HCT116 (cell line): ENCODE measurements around the gene CPN2. TPM values are rescaled to one million over a fixed set of nuclear protein-coding genes. Genes with fewer than 3 reads are reported as not detected.

ENCODE experiments used
- ATAC-seq: fragments of 200-7000 bp; cut with Tn5 transposase; 2 replicates; pipeline ENCODE4 v1.9.1; 2020; ENCODE audit warnings: mild to moderate bottlenecking, moderate library complexity
- BruUV-seq: library from RNA; stranded (reverse); fragments of 400-500 nt; replicated peaks from 2 replicates; lab custom pipeline; 2021; lab: Mats Ljungman, UMichigan
- CTCF ChIA-PET: fragments of 300-600 bp; sonication (Branson Sonifier 250); formaldehyde crosslinking; loops from one replicate; lab custom pipeline; 2021; ENCODE audit warnings: antibody characterized with exemption; lab: Charles Lee
- POLR2A ChIA-PET: fragments of 300-600, 350-600 bp; sonication (Branson Sonifier 250); formaldehyde crosslinking; loops from one replicate; lab custom pipeline; 2021; ENCODE audit warnings: antibody characterized with exemption; lab: Charles Lee
- RAD21 ChIA-PET, 2 experiments: fragments of 300-600 bp; sonication (Branson Sonifier 250); formaldehyde crosslinking; loops; one replicate each; lab custom pipeline; 2023; ENCODE audit warnings: low total read pairs in 2 of 2; ENCODE audit not compliant: uncharacterized antibody in 2 of 2, unreplicated experiment in 2 of 2, low non-redundant PET in 1 of 2; lab: Charles Lee
- DNase-seq: peaks from one replicate; pipeline ENCODE4 v3.0.0-alpha.2; 2010; ENCODE audit warnings: low read depth, low spot score
- H2AFZ ChIP-seq: fragments of 200-600 bp; shearing (Covaris generic), sonication (generic); 2 replicates; pipeline ENCODE4 v1.6.1; 2017; ENCODE audit warnings: low read depth, mixed run types, mixed read lengths, antibody characterized with exemption, low read length; ENCODE audit not compliant: poor library complexity, severe bottlenecking
- H3K27ac ChIP-seq: 2 replicates; pipeline ENCODE4 v1.5.1; 2012; ENCODE audit warnings: low read depth, low read length
- H3K27me3 ChIP-seq: fragments of 200-600 bp; sonication (generic); 2 replicates; pipeline ENCODE4 v1.6.1; 2016; ENCODE audit warnings: mixed run types, low read length, mixed read lengths; ENCODE audit not compliant: insufficient read depth
- H3K36me3 ChIP-seq, 2 experiments: fragments of 200-500 bp in 1 of 2; fragments of 200-600 bp in 1 of 2; sonication (Bioruptor generic) in 1 of 2; sonication (generic) in 1 of 2; 2 replicates each; pipeline versions ENCODE4 v1.5.1 to v1.6.1; 2014 to 2016; ENCODE audit warnings: low read length in 2 of 2, inconsistent platforms in 1 of 2, mixed read lengths in 1 of 2, mixed run types in 1 of 2; ENCODE audit not compliant: insufficient read depth in 2 of 2, control insufficient read depth in 1 of 2
- H3K4me1 ChIP-seq, 2 experiments: fragments of 200-600 bp in 1 of 2; sonication (generic) in 1 of 2; 2 replicates each; pipeline versions ENCODE4 v1.5.1 to v1.6.1; 2012 to 2017; ENCODE audit warnings: low read length in 2 of 2, inconsistent platforms in 1 of 2, mild to moderate bottlenecking in 1 of 2, mixed read lengths in 1 of 2, mixed run types in 1 of 2, moderate library complexity in 1 of 2; ENCODE audit not compliant: insufficient read depth in 2 of 2, control insufficient read depth in 1 of 2
- H3K4me2 ChIP-seq: fragments of 200-600 bp; sonication (generic); 2 replicates; pipeline ENCODE4 v1.6.1; 2017; ENCODE audit warnings: mixed run types, low read length, mixed read lengths
- H3K4me3 ChIP-seq, 2 experiments: fragments of 200-600 bp in 1 of 2; sonication (generic) in 1 of 2; replicated peaks in 1 of 2; 2 replicates each; pipeline ENCODE4 v1.5.1; 2011 to 2016; ENCODE audit warnings: low read length in 2 of 2, control low read depth in 1 of 2, low read depth in 1 of 2, mild to moderate bottlenecking in 1 of 2, mixed read lengths in 1 of 2, mixed run types in 1 of 2
- H3K79me2 ChIP-seq: fragments of 200-600 bp; sonication (generic); 2 replicates; pipeline ENCODE4 v1.6.1; 2017; ENCODE audit warnings: mild to moderate bottlenecking, mixed run types, low read length, moderate library complexity, mixed read lengths; ENCODE audit not compliant: insufficient read depth
- H3K9ac ChIP-seq: fragments of 200-600 bp; sonication (generic); 2 replicates; pipeline ENCODE4 v1.6.1; 2016; ENCODE audit warnings: low read length, mixed read lengths
- H3K9me2 ChIP-seq: fragments of 200-600 bp; sonication (generic), shearing (Covaris generic); 2 replicates; pipeline ENCODE4 v1.6.1; 2017; ENCODE audit warnings: mixed run types, mild to moderate bottlenecking, moderate library complexity; ENCODE audit not compliant: insufficient read depth
- H3K9me3 ChIP-seq, 2 experiments: fragments of 200-500 bp in 1 of 2; fragments of 200-600 bp in 1 of 2; sonication (Bioruptor generic) in 1 of 2; sonication (generic) in 1 of 2; 2 replicates each; pipeline ENCODE4 v1.6.1; 2014 to 2017; ENCODE audit warnings: low read length in 2 of 2, mixed read lengths in 2 of 2, inconsistent platforms in 1 of 2, low read depth in 1 of 2, mild to moderate bottlenecking in 1 of 2, mixed run types in 1 of 2, moderate library complexity in 1 of 2; ENCODE audit not compliant: control insufficient read depth in 1 of 2, insufficient read depth in 1 of 2
- H4K20me1 ChIP-seq: fragments of 200-600 bp; sonication (generic), shearing (Covaris generic); 2 replicates; pipeline ENCODE4 v1.6.1; 2017; ENCODE audit warnings: mixed run types, mild to moderate bottlenecking, moderate library complexity; ENCODE audit not compliant: insufficient read depth
- CBX3 ChIP-seq: IDR thresholded peaks from 2 replicates; pipeline ENCODE4 v1.6.1; 2012; ENCODE audit warnings: low read depth
- CEBPB ChIP-seq: IDR thresholded peaks from 2 replicates; pipeline ENCODE4 v1.6.1; 2012; ENCODE audit warnings: low read depth
- CTCF ChIP-seq, 3 experiments: fragments of 200-600 bp in 1 of 3; sonication (generic) in 1 of 3; IDR thresholded peaks in 2 of 3; conservative IDR thresholded peaks in 1 of 3; 2 replicates each; pipeline ENCODE4 v1.5.1; 2012 to 2017; ENCODE audit warnings: low read depth in 2 of 3, low read length in 2 of 3, antibody characterized with exemption in 1 of 3, borderline replicate concordance in 1 of 3, control low read depth in 1 of 3, mild to moderate bottlenecking in 1 of 3, mixed read lengths in 1 of 3, mixed run types in 1 of 3, moderate library complexity in 1 of 3; ENCODE audit not compliant: insufficient read depth in 1 of 3
- EGR1 ChIP-seq: IDR thresholded peaks from 2 replicates; pipeline ENCODE4 v1.6.1; 2012; ENCODE audit warnings: low read depth
- ELF1 ChIP-seq: IDR thresholded peaks from 2 replicates; pipeline ENCODE4 v1.6.1; 2012; ENCODE audit warnings: low read depth, borderline replicate concordance
- EZH2 ChIP-seq: fragments of 200-600 bp; sonication (generic); IDR thresholded peaks from 2 replicates; pipeline ENCODE4 v1.6.1; 2017; ENCODE audit warnings: antibody characterized with exemption, mixed run types
- FOSL1 ChIP-seq: IDR thresholded peaks from 2 replicates; pipeline ENCODE4 v1.6.1; 2012; ENCODE audit warnings: low read depth
- POLR2A ChIP-seq: IDR thresholded peaks from 2 replicates; pipeline ENCODE4 v1.7.0; 2011; ENCODE audit warnings: borderline replicate concordance; ENCODE audit not compliant: insufficient read depth, insufficient read length; ENCODE audit errors: extremely low read depth
- POLR2AphosphoS5 ChIP-seq: IDR thresholded peaks from 2 replicates; pipeline ENCODE4 v1.6.1; 2011; ENCODE audit warnings: mild to moderate bottlenecking, low read depth, low read length, moderate library complexity
- RAD21 ChIP-seq: IDR thresholded peaks from 2 replicates; pipeline ENCODE4 v1.6.1; 2012; ENCODE audit warnings: low read depth, mild to moderate bottlenecking
- SIN3A ChIP-seq: IDR thresholded peaks from 2 replicates; pipeline ENCODE4 v1.6.1; 2012; ENCODE audit warnings: low read depth
- SP1 ChIP-seq: IDR thresholded peaks from 2 replicates; pipeline ENCODE4 v1.6.1; 2012; ENCODE audit warnings: low read depth
- SRF ChIP-seq: IDR thresholded peaks from 2 replicates; pipeline ENCODE4 v1.6.1; 2012; ENCODE audit warnings: low read depth
- TCF7L2 ChIP-seq: IDR thresholded peaks from 2 replicates; pipeline ENCODE4 v1.7.0; 2011; ENCODE audit warnings: borderline replicate concordance, inconsistent platforms; ENCODE audit not compliant: insufficient read depth, insufficient read length; ENCODE audit errors: extremely low read depth
- YY1 ChIP-seq: IDR thresholded peaks from 2 replicates; pipeline ENCODE4 v1.6.1; 2011; ENCODE audit warnings: low read length, low read depth, moderate library complexity, mild to moderate bottlenecking; ENCODE audit not compliant: insufficient replicate concordance; ENCODE audit errors: extremely low read depth
- ZFX ChIP-seq: fragments of 450-650 bp; IDR thresholded peaks from 2 replicates; pipeline ENCODE4 v1.6.1; 2017
- ZNF274 ChIP-seq: fragments of 200-500 bp; sonication (Bioruptor generic); IDR thresholded peaks from 2 replicates; pipeline ENCODE4 v1.6.1; 2014; ENCODE audit warnings: mild to moderate bottlenecking, low read depth, low read length, inconsistent platforms
- intact Hi-C: fragments of 100-400 bp; cut with micrococcal nuclease; formaldehyde crosslinking; loops from 2 replicates; pipeline ENCODE4 v1.10.0; 2022
- total RNA-seq: library from RNA; stranded (reverse); gene quantifications from one replicate; pipeline ENCODE4 v1.2.1, GENCODE V29; 2021; ENCODE audit not compliant: unreplicated experiment
- TF ChIP-seq, protein P1 (sequence below): IDR thresholded peaks from 2 replicates; pipeline ENCODE4 v1.6.1; 2012; ENCODE audit warnings: low read depth
- TF ChIP-seq, protein P2 (sequence below): IDR thresholded peaks from 2 replicates; pipeline ENCODE4 v1.6.1; 2011; ENCODE audit warnings: mild to moderate bottlenecking, low read length, moderate library complexity; ENCODE audit not compliant: insufficient replicate concordance; ENCODE audit errors: extremely low read depth

The CPN2 gene
- total RNA-seq, 1 experiment from 2014 or later = not detected

DNA sequence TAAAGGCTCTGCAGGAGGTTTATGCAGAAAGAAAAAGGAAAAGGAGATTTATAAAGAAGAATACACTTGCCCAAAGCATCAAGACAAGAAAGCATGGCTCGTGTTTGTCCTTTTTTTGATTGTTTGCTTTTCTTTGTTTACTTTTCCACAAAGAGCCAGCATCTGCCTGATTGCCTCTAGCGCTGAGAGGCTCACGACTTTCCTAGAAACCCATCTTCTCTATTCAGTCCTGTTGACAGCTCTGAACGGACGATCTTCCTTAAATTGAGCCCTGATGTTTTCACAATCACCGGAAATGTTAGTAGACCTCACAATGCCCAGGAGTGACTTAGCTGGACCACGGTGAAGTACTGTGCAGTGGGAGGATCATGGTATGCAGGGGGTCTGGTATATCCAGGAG, 35.5 kb upstream of the CPN2 start (continued):
- TF ChIP-seq CBX3 (no peak), SIN3A (no peak), EZH2 (no peak), POLR2A (no peak), EGR1 (no peak), ELF1 (no peak), TCF7L2 (no peak)

- TF ChIP-seq ZNF274 (no peak), EGR1 (no peak), ZFX (no peak), SP1 (no peak), RAD21 (no peak), YY1 (no peak), SIN3A (no peak), FOSL1 (no peak), TCF7L2 (no peak), CEBPB (no peak), POLR2AphosphoS5 (no peak), CTCF (IDR thresholded peaks at IDR 0.05 in 2 of 3, conservative IDR thresholded peaks at IDR 0.05 in 1 of 3; ENCODE audit: borderline replicate concordance in 1 of 3, insufficient read depth in 1 of 3, low read depth in 2 of 3, low read length in 2 of 3) (no peak), SRF (no peak)
- TF ChIP-seq, protein P1, sequence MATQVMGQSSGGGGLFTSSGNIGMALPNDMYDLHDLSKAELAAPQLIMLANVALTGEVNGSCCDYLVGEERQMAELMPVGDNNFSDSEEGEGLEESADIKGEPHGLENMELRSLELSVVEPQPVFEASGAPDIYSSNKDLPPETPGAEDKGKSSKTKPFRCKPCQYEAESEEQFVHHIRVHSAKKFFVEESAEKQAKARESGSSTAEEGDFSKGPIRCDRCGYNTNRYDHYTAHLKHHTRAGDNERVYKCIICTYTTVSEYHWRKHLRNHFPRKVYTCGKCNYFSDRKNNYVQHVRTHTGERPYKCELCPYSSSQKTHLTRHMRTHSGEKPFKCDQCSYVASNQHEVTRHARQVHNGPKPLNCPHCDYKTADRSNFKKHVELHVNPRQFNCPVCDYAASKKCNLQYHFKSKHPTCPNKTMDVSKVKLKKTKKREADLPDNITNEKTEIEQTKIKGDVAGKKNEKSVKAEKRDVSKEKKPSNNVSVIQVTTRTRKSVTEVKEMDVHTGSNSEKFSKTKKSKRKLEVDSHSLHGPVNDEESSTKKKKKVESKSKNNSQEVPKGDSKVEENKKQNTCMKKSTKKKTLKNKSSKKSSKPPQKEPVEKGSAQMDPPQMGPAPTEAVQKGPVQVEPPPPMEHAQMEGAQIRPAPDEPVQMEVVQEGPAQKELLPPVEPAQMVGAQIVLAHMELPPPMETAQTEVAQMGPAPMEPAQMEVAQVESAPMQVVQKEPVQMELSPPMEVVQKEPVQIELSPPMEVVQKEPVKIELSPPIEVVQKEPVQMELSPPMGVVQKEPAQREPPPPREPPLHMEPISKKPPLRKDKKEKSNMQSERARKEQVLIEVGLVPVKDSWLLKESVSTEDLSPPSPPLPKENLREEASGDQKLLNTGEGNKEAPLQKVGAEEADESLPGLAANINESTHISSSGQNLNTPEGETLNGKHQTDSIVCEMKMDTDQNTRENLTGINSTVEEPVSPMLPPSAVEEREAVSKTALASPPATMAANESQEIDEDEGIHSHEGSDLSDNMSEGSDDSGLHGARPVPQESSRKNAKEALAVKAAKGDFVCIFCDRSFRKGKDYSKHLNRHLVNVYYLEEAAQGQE = no peak
- TF ChIP-seq, protein P2, sequence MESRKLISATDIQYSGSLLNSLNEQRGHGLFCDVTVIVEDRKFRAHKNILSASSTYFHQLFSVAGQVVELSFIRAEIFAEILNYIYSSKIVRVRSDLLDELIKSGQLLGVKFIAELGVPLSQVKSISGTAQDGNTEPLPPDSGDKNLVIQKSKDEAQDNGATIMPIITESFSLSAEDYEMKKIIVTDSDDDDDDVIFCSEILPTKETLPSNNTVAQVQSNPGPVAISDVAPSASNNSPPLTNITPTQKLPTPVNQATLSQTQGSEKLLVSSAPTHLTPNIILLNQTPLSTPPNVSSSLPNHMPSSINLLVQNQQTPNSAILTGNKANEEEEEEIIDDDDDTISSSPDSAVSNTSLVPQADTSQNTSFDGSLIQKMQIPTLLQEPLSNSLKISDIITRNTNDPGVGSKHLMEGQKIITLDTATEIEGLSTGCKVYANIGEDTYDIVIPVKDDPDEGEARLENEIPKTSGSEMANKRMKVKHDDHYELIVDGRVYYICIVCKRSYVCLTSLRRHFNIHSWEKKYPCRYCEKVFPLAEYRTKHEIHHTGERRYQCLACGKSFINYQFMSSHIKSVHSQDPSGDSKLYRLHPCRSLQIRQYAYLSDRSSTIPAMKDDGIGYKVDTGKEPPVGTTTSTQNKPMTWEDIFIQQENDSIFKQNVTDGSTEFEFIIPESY = no peak
- Histone ChIP-seq H3K27me3 (no peaks in the 10 kb centered on the region), H3K27ac (no peak overlapping the region)
Measured at GRCh38 chr3:194386066-194386465, 34.9 kb upstream of the CPN2 start.

More at GRCh38 chr3:194386066-194386465, 34.9 kb upstream of the CPN2 start:
- peaks cover 0 to 1% of the 10 kb centered on the region in 2 experiments; a peak in 2 of 4 replicates for H3K9me3 ChIP-seq
- no peak overlapping the region for H3K4me2 ChIP-seq
- H4K20me1 ChIP-seq = no peaks in the 10 kb centered on the region
- ChIA-PET RAD21 (no interaction called here), CTCF (no interaction called here), POLR2A (no interaction called here)
- no peak for ATAC-seq
- H3K9ac ChIP-seq = no peak overlapping the region
- no TSS peak for BruUV-seq
- H2AFZ ChIP-seq = no peak overlapping the region
- H3K4me1 ChIP-seq = peaks cover 0 to 6% of the 10 kb centered on the region in 2 experiments; a peak in 1 of 4 replicates
- DNase-seq = no peak
- intact Hi-C loops = no loop called here
- H3K79me2 ChIP-seq = no peaks in the 10 kb centered on the region
- H3K36me3 ChIP-seq = no peaks in the 10 kb centered on the region
- no peak overlapping the region for H3K4me3 ChIP-seq
- no peaks in the 10 kb centered on the region for H3K9me2 ChIP-seq
